NOMO-1 treated with DMSO at 0.1 percent for 48 hours (cell line): ENCODE data around the gene DIP2B.

Experiments used
- DNase-seq: peaks from one replicate; lab custom pipeline; 2025; ENCODE audit not compliant: unreplicated experiment; lab: John Stamatoyannopoulos, UW

Gene DIP2B

GRCh38 chr12:50635857-50636256 lies 131.1 kb downstream of the DIP2B start:
- DNase-seq: no peak

- no peak for DNase-seq
These were observed 131.7 kb downstream of the DIP2B start for GRCh38 chr12:50636505-50636904.

- peak; percentile 68 for DNase-seq
These were observed 133.2 kb downstream of the DIP2B start for GRCh38 chr12:50637870-50638481.

- DNase-seq: no peak
These were observed 133.7 kb downstream of the DIP2B start for GRCh38 chr12:50638482-50638880.

GRCh38 chr12:50639721-50640120 lies 134.9 kb downstream of the DIP2B start:
- DNase-seq: no peak

GRCh38 chr12:50640321-50640939 lies 135.6 kb downstream of the DIP2B start:
- DNase-seq: no peak

- no peak for DNase-seq
These were observed 136.8 kb downstream of the DIP2B start for GRCh38 chr12:50641566-50641965.

- DNase-seq: no peak
These were observed 137.3 kb downstream of the DIP2B start for GRCh38 chr12:50642035-50642451.

- DNase-seq: no peak
These were observed 138.0 kb downstream of the DIP2B start for GRCh38 chr12:50642761-50643160.

- DNase-seq: no peak
These were observed 142.2 kb downstream of the DIP2B start for GRCh38 chr12:50647031-50647430.

GRCh38 chr12:50647479-50647878 lies 142.7 kb downstream of the DIP2B start:
- no peak for DNase-seq

GRCh38 chr12:50650285-50650684 lies 145.5 kb downstream of the DIP2B start:
- no peak for DNase-seq

GRCh38 chr12:50655374-50655921 lies 150.7 kb downstream of the DIP2B start:
- DNase-seq: no peak

- no peak for DNase-seq
These were observed 154.5 kb downstream of the DIP2B start for GRCh38 chr12:50659260-50659659.

- DNase-seq: no peak
These were observed 155.1 kb downstream of the DIP2B start for GRCh38 chr12:50659690-50660424.

- DNase-seq: no peak
These were observed 155.6 kb downstream of the DIP2B start for GRCh38 chr12:50660425-50660822.

- no peak for DNase-seq
These were observed 156.7 kb downstream of the DIP2B start for GRCh38 chr12:50661300-50662115.

- no peak for DNase-seq
These were observed 157.3 kb downstream of the DIP2B start for GRCh38 chr12:50662116-50662510.

GRCh38 chr12:50665170-50665569 lies 160.4 kb downstream of the DIP2B start:
- DNase-seq: no peak

GRCh38 chr12:50665609-50666008 lies 160.8 kb downstream of the DIP2B start:
- DNase-seq: no peak

- no peak for DNase-seq
These were observed 161.2 kb downstream of the DIP2B start for GRCh38 chr12:50666023-50666422.
